ENCODE measurements around the gene UPF3A. TPM values are rescaled to one million over a fixed set of nuclear protein-coding genes. Genes with fewer than 3 reads are reported as not detected.
A peak's percentile ranks its signal among the peaks of the same experiment; 100 is the strongest.

UPF3A gene
- total and polyA plus RNA-seq, 2 experiments from 2014 or later: 45.0 to 174 TPM

GRCh38 chr13:114325729-114326128 is 44.3 kb downstream of the UPF3A start:
- H3K4me3 ChIP-seq: no peak overlapping the region
- H3K27me3 Mint-ChIP-seq (ENCODE audit: insufficient read depth, low read depth, poor library complexity): no peaks in the 10 kb centered on the region
- ATAC-seq (no peak), DNase-seq (ENCODE audit: low spot score) (no peak)
- peaks cover 5% of the 10 kb centered on the region for H3K4me1 Mint-ChIP-seq
- peak overlapping the region; percentile 42; the same call in 1 of the 2 replicates for H3K27ac ChIP-seq (ENCODE audit: low read depth)
- no peak overlapping the region for H2AFZ ChIP-seq
- H3K79me2 ChIP-seq (replicated peaks; ENCODE audit: insufficient read depth): peaks cover 22% of the 10 kb centered on the region
- peaks cover 65% of the 10 kb centered on the region for H3K36me3 Mint-ChIP-seq (ENCODE audit: low read depth)
- no peaks in the 10 kb centered on the region for H3K9me3 Mint-ChIP-seq
- TF ChIP-seq CREB1 (CRISPR knock-in tag; IDR thresholded peaks at IDR 0.05; ENCODE audit: low read depth) (no peak), CTCF (conservative IDR thresholded peaks at IDR 0.05; ENCODE audit: low read depth in 2 of 2) (no peak), ZNF462 (CRISPR knock-in tag; IDR thresholded peaks at IDR 0.05) (no peak), ZNF114 (CRISPR knock-in tag; IDR thresholded peaks at IDR 0.05) (no peak)
- no peak overlapping the region for H3K4me3 Mint-ChIP-seq
- peaks cover 10% of the 10 kb centered on the region; the same call in 1 of the 2 replicates for H4K20me1 ChIP-seq (replicated peaks; ENCODE audit: insufficient read depth)
- no peaks in the 10 kb centered on the region; the same call in 1 of the 2 replicates for H3F3A ChIP-seq (replicated peaks; ENCODE audit: low read depth)
- H3K36me3 ChIP-seq (ENCODE audit: insufficient read depth): peaks cover 39% of the 10 kb centered on the region
- no peaks in the 10 kb centered on the region for H3K27me3 ChIP-seq (ENCODE audit: insufficient read depth)
- H3K9me2 ChIP-seq (ENCODE audit: insufficient read depth): no peaks in the 10 kb centered on the region
- H3K4me2 ChIP-seq: no peak overlapping the region
- H3K27ac Mint-ChIP-seq: no peak overlapping the region
- no peaks in the 10 kb centered on the region for H3K4me1 ChIP-seq (ENCODE audit: insufficient read depth)
